ENCODE data around the gene CACNA1C.

Gene CACNA1C

DNA sequence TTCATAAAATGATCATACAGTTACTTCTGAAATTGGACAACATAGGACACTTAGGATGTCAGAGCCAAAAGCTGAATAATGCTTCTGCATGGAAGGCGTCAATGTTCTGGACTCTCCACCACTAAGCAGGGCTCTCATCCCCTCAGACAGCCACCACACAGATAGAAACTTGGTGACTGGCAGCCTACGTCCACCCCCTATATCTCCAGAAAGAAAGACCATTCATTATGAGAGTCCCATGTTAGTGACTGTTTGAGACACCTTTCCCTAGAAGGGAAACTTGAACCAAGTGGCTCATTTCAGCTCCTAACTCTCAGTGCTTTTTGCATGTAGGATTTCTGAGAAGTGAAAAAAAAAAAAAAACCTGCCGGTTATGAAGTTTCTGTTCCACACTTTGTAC is 491.0 kb downstream of the CACNA1C start:
- no peak for DNase-seq

DNA sequence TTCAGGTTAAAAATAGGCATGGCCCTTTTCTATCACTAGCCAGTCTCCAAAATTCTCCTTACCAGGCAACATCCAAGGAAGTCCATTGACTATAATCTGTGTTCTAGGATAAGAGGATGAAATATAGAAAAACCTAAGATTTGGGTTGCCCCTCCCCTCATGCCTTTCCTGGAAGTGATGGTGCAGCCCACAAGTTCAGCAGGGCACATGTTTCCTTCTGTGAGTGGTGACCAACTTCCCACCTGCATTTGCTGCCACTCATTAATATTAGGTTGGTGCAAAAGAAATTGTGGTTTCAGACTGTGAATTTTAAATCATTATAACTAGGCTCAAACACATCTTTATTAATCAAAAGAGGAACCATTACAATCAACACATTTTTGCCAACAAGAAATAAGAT is 491.4 kb downstream of the CACNA1C start:
- DNase-seq: no peak

DNA sequence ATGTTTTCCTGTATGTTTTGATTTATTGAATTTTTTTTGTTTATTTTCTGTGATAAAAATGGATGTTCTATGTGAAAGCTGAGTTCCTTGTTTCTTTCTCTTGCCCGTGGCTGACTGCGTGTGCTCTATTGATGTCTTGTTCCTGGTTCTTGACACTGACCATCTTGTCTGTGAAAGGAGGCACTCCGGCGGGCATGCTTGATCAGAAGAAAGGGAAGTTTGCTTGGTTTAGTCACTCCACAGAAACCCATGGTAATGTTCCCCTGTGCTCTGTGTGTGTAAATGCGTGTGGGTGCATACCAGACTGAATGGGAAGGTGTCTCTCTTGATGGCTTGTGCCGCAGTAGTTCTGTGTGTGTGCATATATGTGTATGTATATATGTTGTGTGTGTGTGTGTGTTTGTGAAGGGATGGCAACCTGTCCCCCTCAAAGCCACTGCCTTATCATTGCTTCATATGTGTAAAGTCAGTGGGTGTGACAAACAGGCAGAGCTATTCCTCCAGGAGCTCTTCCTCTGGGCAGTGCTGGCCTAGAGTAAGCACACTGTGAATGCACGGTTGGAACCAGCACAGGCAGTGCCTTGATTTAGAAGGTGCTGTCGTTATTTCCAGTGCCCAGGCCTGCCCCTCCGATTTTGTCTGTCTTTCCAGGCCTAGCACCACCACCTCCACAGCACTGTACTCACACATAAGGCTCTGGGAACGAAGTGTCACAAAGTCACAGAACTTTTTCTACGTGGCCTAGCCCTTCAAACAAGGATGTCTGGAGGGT is 494.7 kb downstream of the CACNA1C start:
- DNase-seq: no peak

DNA sequence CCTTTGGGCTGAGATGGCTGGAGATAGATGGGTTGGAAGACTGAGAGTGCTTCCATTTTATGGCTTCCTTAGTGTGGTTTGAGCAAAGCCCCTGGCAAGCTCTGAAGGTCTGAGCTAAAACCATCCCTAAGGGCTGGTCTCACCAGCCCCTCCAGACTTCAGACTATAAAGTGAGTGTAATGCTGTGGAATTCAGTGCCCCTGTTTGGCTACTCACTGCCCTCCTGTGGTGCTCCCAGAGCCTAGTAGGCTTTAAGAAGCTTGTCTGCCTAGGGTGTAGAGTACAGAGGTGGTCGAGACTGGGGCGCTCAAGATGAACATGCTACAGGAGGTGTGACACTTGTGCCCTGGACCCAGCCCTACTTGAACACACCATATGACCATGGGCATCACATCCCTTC is 495.3 kb downstream of the CACNA1C start:
- DNase-seq: no peak

DNA sequence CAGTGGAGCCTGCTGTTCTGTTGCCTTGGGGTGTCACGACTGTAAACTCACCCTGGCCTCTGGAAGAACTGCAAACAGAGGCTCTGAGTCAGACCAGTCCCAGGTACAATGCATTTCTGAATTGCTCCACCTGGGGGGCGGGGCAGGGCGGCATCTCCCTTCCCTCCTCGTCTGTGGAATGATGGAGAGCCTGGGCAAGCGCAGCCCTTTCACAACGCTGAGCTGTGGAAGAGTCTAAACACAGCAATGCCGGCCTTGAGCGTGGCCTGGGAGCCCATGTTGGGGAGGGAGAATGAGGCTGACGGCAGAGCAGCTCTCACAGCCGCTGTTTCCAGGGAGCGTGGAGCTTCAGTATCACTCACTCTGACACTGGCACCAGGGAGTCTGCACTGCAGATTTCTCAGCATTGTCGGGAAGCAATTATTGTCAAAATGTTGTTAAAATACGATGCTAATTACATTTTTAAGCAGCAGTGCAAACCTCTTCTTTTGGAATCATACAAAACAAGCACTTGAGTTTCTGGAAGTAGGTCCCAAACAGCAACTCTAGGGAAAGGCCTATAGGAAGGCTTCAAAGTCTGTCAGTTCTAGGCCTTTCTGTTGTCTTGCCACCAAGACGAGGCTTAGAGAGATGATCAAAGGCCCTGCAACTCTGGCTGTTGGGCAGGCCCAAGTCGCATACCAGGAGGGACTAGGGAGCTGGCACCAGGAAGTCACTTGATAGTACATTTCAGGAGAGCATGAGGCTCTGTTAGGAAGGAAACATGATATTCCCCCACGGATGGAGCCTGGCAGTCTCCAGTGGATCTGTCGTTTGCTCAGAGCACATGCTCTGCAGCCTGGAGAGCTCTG is 498.0 kb downstream of the CACNA1C start:
- DNase-seq: no peak

DNA sequence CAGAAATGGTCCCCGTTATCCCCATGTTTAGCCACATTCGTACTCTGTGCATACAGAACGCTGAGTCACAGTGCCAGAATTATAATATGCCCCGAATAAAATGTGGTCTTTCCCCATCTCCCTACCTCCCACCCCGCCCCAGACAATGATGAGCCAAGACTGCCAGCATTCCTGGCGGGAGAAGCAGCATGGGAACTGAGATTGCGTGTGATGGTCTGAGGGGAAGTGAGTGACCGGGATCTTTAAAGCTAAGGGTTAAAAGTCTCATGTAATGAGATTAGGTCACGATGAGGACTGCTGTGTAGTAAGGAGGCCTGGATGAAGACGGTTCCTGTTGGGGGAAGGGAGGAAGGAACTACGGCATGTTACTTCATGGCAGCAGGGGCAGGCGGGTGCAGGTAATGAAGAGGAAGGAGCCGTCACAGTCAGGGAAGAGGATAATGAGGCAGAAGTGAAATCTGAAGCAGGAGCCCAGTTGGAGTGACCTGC is 498.7 kb downstream of the CACNA1C start:
- no peak for DNase-seq

DNA sequence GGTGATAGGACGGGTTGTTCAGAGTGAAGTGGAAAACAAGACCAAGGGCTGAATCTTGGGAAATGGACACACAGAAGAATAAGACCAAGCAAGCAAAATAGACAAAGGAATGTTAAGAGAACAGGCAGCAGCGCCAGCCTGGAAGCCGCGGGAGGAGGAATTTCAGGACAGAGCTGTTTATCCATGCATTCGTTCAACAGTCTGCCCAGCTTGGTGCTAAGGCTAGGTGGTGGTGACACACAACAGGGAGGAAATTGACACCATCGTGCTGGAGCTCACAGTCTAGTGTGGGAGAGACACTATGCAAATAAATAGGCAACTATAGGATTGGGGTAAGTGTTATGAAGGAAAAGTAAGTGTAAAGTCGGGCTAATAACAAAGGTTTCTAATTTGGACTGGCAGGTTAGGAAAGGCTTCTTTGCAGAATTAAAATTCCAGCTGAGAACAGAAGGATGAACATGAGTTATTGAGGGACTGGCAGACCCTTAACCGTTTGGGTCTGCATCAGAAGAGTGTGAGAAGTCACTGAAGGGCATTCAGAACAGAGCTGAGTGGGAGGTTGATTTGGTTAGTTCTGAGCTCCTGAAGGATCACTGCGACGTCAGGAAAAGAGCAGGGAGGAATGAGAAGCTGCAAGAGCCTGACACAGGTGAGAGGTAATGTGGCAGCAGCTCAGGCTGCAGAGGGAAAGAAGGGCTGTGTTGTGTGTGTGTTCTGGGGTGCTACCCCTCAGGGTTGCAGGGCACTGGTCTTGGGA is 499.4 kb downstream of the CACNA1C start:
- no peak for DNase-seq

DNA sequence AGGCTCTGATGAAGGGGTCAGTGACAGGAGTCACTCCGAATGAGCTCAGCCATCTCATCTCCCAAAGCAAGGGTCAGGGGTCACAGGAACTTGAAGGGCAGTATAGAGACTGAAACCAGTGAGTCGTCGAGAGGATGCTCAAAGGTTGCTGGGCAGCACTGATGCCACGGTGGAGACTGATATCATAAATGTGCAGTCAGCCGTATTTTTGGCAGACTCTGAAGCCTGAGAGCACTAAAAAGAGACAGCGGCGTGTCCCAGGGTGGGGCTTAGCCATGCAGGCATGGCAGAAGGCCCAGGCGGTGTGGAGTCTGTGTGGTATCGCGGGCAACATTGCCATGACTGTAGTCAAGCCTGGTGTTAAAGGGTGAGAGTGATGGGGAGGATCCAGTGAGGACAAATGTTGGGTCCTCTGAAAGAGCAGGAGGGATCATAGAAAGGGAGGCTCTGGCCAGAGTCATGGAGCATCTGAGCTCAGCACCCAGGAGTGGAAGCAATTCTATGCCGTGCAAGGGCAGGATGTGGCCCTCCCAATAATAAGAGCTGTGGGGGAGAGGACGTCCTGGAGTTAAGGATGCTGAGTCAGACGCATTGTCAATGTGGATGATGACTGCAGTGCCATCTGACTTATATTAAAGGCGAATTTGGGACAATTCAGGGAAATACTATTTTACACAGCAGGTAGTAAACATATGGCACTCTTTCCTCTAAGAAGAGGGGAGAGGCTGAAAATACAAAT is 500.8 kb downstream of the CACNA1C start:
- DNase-seq: no peak

DNA sequence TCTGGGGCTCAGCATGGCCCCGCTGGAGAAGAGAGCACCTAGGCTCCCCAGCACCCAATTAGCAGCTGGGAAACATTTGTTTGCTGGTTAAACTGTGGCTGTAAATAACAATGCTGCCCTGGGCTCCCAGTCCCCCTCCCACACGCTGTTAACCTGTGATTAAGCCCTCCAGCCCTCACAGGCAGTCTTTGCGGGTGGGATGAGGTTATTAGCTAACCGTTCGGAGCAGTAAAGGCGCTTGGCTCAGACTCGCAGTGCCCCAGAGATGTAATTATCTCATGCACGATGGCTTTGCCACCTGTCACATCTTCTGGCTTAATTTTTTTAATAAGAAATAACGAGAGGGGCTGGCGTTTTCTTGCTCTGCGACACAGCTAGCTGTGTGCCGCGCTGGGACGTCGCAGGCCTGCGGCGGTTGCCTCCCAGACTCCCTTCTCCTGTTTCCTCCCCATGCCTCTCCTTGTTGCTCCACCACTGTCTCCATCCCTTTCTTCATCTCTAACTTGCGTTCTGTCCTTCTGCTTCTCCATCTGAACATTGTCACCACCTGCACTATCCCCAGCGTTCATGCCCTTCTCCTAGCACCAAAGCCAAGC is 502.8 kb downstream of the CACNA1C start:
- no peak for DNase-seq

DNA sequence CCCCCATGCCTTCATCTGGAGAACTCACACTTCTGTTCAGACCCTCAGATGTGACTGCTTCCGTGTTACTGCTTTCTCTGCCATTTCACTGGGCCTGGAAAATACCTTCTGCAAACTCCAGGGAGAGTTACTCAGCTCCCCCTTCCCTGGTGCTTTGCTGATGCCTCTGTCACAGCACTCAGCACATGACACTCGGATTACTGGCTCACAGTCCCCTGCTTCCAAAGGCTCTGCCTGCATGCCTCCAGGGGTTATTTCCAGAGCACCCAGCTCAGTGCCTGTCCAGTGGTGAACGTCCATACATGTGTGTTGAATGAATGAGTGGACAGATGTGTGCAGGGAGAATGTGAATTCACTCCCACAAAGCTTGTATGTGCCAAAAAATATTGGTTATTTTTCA is 504.8 kb downstream of the CACNA1C start:
- no peak for DNase-seq

DNA sequence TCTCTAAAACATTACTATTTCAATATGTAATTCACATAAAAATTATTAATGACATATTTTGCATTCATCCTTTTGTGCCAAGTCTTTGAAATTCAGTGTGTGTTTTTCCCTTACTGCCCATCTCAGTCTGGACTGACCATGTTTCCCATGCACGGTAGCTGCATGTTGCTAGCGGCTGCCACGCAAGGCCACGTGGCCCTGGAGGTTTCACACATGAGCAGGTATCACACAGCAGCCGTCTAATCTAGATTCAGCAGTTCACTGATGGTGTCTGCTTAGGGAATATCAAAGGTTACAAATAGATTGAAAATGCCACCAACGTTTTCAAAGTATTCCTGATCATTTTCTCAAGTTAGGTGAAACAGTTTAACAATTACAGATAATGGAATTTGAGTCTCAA is 507.1 kb downstream of the CACNA1C start:
- no peak for DNase-seq

DNA sequence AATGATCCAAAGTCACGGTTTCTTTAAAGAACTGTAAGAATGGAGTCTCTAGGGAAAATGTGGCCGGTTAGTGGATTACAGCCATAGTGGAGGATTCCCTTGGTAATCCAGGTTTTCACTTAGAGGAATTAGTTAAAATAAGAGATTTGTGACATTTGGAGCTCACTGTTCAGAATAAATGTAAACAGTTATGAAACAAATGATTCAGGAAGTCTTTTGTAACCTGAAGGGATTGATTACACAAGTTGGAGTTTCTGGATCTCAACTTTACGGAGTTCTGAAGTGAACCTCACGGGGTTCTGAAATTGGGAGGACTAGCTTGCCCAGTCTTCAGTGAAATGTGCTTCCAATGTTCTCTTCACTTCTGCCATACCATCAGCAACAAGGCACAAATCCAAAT is 507.6 kb downstream of the CACNA1C start:
- no peak for DNase-seq

DNA sequence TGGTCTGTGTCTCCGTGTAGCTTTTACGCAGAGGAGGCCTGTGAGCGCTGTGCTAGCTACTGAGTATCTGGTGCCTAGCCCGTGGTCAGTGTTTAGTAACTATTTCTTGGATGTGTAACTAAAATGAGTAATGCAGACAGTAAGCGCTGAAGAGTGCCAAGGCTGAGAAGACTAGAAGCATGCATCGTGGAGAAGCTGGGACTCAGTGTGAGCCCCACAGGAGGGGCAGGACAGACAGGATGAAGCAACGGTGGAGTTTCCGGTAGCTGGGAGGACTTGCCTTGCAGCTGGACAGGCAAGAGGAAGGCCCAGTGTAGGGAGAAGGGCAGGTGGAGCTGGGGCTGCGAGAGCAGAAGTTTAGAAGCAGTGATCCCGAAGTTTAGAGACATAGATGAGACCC is 508.6 kb downstream of the CACNA1C start:
- no peak for DNase-seq

DNA sequence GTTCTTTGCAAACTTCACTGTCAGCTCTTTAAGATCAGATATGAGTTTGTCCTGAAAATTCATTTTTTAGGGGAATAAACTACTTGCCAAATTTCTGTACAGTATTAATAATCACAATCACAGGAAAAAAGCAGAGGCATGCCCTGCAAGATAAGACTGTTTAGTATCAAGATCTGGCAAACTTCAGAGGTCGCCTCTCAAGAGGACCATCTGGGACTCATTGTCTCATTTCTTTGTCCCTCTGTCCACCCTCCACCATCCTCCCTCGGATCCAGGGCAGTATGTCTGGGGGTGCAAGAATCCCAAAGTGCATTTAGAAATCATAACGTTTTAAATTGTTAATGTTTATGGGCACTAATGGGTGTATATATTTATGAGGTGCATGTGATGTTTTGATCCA is 509.6 kb downstream of the CACNA1C start:
- DNase-seq: no peak

DNA sequence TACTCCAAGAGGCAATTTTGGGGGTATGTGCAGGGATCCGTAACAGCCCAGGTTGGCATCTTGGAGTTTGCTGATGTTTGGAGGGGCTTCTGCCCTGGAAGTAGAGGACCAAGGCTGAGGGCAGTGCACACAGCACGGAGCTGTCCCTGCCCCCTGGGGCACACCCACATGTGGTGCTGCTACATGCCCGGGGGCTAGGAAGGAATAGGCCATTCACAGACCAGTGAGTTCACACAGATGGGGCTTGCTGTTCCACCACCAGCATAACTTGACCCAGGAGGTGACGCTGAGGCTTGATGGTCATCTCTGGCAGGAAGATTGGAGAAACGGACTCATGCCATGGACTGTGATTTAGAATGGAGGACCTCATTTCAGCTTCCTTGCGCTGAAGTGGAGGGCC is 510.9 kb downstream of the CACNA1C start:
- no peak for DNase-seq

DNA sequence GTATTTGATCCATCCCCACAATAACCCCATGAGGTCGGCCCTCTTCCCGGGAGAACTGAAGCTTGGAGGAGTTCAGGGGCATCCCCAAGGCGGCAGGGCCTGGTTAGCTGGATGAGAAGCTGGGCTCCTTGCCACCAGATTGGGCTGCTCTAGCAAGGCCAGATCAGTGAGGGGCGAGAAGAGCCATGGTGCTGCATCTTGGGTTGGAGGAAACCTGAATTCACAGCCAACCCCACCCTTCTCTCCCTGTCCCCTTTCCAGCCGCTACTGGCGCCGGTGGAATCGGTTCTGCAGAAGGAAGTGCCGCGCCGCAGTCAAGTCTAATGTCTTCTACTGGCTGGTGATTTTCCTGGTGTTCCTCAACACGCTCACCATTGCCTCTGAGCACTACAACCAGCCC is 513.4 kb downstream of the CACNA1C start:
- DNase-seq: no peak

DNA sequence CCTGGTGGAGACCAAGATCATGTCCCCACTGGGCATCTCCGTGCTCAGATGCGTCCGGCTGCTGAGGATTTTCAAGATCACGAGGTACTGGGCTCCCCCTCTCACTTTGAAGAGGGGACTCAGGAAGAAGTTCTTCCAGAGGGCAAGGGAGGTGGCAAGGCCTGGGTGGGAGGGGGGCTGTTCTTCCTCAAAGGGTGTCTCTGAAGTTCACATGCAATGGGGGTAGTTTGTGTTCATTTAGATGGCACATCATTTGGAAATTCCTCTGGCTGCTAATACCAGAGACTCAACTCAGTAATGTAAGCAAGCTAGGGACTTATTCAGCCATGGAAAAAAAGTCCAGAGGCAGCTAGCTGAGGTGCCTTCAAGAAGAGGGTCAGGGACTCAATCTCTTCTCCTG is 514.9 kb downstream of the CACNA1C start:
- no peak for DNase-seq

DNA sequence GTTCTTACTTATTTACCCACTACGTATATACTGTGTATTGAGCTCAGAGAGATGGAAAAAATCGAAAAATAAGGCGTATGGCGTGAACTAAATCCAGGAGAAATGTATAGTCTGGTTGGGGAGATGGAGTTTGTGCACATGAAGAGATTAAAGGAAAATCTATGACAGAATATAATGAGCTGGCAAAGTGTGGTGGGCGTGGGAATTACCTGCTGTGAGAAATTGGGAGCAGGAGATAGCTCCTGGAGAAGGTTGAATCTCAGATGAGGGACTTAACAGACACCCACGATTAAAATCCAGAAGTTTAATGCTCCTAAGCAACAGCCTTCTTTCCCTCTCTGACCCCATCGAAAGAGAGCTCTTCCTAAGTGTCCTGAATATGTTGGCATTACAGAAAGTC is 517.8 kb downstream of the CACNA1C start:
- DNase-seq: no peak

DNA sequence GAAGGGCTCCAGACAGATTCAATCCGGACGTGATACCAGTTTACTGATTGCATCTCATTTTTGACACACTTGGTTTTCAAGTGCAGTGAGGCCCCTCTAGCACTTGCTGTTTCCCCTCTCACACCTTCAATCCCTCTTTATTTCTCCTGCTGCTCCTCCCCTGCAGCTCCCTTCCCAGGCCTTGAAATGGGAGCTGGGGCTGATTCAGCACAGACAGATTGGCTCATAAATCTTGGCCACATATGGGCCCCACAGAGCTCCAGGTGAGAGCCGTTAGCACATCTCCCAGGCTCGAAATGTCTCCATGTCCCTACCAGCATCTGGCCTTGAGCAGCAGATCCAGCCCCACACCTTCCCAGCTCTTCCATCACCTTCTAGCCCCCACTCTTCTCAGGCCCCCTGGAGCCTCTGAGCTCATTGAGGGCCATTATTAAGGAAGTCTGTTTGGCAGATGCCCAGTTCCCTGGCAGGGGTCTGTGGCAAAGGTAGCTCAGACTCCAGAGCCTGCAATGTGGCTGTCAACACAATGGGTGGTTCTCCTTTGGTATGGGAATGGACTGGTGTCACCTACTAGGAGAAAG is 521.7 kb downstream of the CACNA1C start:
- no peak for DNase-seq

DNA sequence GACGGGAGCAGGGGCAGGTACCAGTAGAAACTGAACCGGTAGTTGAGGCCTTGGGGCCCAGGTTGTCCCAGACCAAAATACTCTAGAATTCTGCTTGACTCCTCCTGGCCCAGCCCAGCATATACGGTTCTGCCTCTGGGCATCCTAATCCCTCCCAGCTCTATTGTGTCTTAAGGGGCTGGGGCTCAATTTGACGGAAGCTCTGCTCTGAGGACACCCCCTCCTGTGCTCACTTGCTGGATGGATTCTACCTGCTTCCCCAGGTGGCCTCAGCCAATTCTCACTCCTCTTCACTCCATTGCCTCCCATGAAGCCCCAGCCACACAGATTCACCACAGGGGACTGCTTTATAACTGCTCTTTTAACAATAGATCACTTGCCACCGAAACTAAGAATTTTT is 522.5 kb downstream of the CACNA1C start:
- DNase-seq: no peak

DNA sequence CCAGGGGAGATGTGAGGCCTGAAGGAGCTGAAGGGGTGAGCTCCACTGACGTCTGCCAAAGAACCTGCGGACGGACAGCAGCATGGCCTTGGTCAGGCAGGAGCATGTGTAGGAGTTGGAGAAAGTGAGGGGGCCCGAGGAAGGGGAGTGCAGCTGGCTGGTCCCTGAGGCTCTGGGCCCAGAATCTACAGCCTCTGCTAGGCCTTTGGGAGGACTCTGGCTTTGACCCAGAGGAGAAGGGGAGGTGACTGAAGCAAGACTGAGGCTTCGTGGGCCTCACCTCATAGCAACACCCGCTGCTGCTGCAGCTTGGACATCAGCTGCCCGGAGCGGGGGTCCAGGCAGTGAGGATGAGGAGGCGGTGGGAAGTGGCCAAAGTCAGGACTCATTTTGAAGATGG is 525.4 kb downstream of the CACNA1C start:
- DNase-seq: no peak

DNA sequence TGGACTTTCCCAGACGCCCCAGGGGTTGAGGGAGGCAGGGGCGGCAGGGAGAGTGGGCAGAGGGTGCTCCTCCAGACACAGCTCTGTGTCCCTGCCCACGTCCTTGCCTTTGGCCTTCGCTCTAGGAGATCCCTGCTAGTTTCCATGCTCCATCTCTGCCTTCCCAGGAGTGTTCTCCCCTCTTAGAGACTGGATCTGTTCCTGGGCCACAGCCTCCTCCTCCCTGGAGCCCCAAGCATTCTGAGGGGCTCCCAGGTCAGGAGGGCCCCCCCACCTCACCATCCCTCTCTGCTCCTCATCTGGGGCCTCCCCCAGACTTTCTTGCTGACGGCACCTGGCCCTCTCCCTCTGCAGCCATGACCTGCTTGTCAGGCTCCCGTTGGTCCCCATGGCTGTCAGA is 526.0 kb downstream of the CACNA1C start:
- DNase-seq: no peak

All from GF-D8 (cell line).